HG03095 (cell line): ENCODE data around the gene GLT6D1.
"Not testable (repeated sequence)": the region's sequence is repeated elsewhere in the genome, so short reads cannot be mapped to it uniquely, and the experiment has no call there.

ENCODE experiments used
- ATAC-seq: cut with Tn5 transposase; IDR thresholded peaks from one replicate; pipeline ENCODE4 v1.9.1; 2021; ENCODE audit warnings: moderate library complexity; ENCODE audit not compliant: unreplicated experiment

The GLT6D1 gene

GRCh38 chr9:135665795-135666189 lies 26.5 kb upstream of the GLT6D1 start:
- ATAC-seq = no peak

- ATAC-seq = no peak
Measured at GRCh38 chr9:135664801-135665794, 25.8 kb upstream of the GLT6D1 start.

- ATAC-seq = no peak
Measured at GRCh38 chr9:135664266-135664665, 24.9 kb upstream of the GLT6D1 start.

GRCh38 chr9:135663857-135664256 lies 24.5 kb upstream of the GLT6D1 start:
- no peak for ATAC-seq

- ATAC-seq = no peak
Measured at GRCh38 chr9:135663451-135663770, 24.1 kb upstream of the GLT6D1 start.

GRCh38 chr9:135662758-135663450 lies 23.6 kb upstream of the GLT6D1 start, which contains the start of gene LCN9:
Gene LCN9 (plus strand): TSS chr9:135663309. CDS start chr9:135663322, 13 bp downstream.
- ATAC-seq = no peak

- ATAC-seq = no peak
Measured at GRCh38 chr9:135661816-135662560, 22.6 kb upstream of the GLT6D1 start.

GRCh38 chr9:135660407-135660806 lies 21.1 kb upstream of the GLT6D1 start:
- no peak for ATAC-seq

- no peak for ATAC-seq
Measured at GRCh38 chr9:135659252-135659651, 19.9 kb upstream of the GLT6D1 start.

GRCh38 chr9:135657416-135657815 lies 18.1 kb upstream of the GLT6D1 start:
- no peak for ATAC-seq

- ATAC-seq = no peak
Measured at GRCh38 chr9:135655317-135655716, 16.0 kb upstream of the GLT6D1 start.

GRCh38 chr9:135650408-135650807 lies 11.1 kb upstream of the GLT6D1 start:
- ATAC-seq = no peak

- ATAC-seq = no peak
Measured at GRCh38 chr9:135649508-135649907, 10.2 kb upstream of the GLT6D1 start.

GRCh38 chr9:135648494-135649410 lies 9.4 kb upstream of the GLT6D1 start:
- no peak for ATAC-seq

GRCh38 chr9:135647884-135648283 lies 8.5 kb upstream of the GLT6D1 start:
- ATAC-seq = no peak

GRCh38 chr9:135644631-135645218 lies 5.4 kb upstream of the GLT6D1 start:
- ATAC-seq = no peak

- no peak for ATAC-seq
Measured at GRCh38 chr9:135641745-135642144, 2.4 kb upstream of the GLT6D1 start.

GRCh38 chr9:135641047-135641446 lies 1.7 kb upstream of the GLT6D1 start:
- ATAC-seq = no peak

GRCh38 chr9:135636930-135637530 lies 2.3 kb downstream of the GLT6D1 start:
- ATAC-seq = not testable (repeated sequence)
